H9 (cell line): ENCODE measurements around the gene NR1H2. TPM values are rescaled to one million over a fixed set of nuclear protein-coding genes. Genes with fewer than 3 reads are reported as not detected.

ENCODE experiments used
- DNase-seq: peaks from one replicate; pipeline ENCODE4 v3.0.0-alpha.2; 2017
- H2AFZ ChIP-seq: one replicate; pipeline ENCODE4 v1.6.1; 2013; ENCODE audit warnings: mild to moderate bottlenecking, low read length, control low read depth, moderate library complexity
- H2AK5ac ChIP-seq: 2 replicates; pipeline ENCODE4 v1.6.1; 2013; ENCODE audit warnings: low read length, control low read depth, mixed read lengths; ENCODE audit not compliant: insufficient read length
- H2BK120ac ChIP-seq: one replicate; pipeline ENCODE4 v1.6.1; 2013; ENCODE audit warnings: low read depth, mild to moderate bottlenecking, low read length, control low read depth, inconsistent platforms; ENCODE audit not compliant: poor library complexity, severe bottlenecking
- H2BK12ac ChIP-seq: 2 replicates; pipeline ENCODE4 v1.6.1; 2013; ENCODE audit warnings: low read length, control low read depth, mixed read lengths, low read depth; ENCODE audit not compliant: insufficient read length
- H2BK15ac ChIP-seq: 2 replicates; pipeline ENCODE4 v1.6.1; 2013; ENCODE audit warnings: low read depth, low read length, control low read depth
- H2BK20ac ChIP-seq: one replicate; pipeline ENCODE4 v1.6.1; 2013; ENCODE audit warnings: low read depth, mild to moderate bottlenecking, low read length, control low read depth, inconsistent platforms; ENCODE audit not compliant: poor library complexity, severe bottlenecking
- H2BK5ac ChIP-seq: 2 replicates; pipeline ENCODE4 v1.6.1; 2013; ENCODE audit warnings: low read length, control low read depth, mixed read lengths; ENCODE audit not compliant: insufficient read length
- H3K14ac ChIP-seq: 2 replicates; pipeline ENCODE4 v1.6.1; 2013; ENCODE audit warnings: low read length, control low read depth; ENCODE audit not compliant: insufficient read depth
- H3K18ac ChIP-seq: 2 replicates; pipeline ENCODE4 v1.6.1; 2013; ENCODE audit warnings: low read depth, mild to moderate bottlenecking, mixed read lengths, low read length, control low read depth; ENCODE audit not compliant: insufficient read length
- H3K23ac ChIP-seq: 2 replicates; pipeline ENCODE4 v1.6.1; 2013; ENCODE audit warnings: low read length, control low read depth, mixed read lengths, low read depth; ENCODE audit not compliant: insufficient read length
- H3K23me2 ChIP-seq: 2 replicates; pipeline ENCODE4 v1.6.1; 2013; ENCODE audit warnings: low read depth, mild to moderate bottlenecking, mixed read lengths, low read length, control low read depth; ENCODE audit not compliant: insufficient read length, poor library complexity, severe bottlenecking
- H3K27ac ChIP-seq: 2 replicates; pipeline ENCODE4 v1.5.1; 2013; ENCODE audit warnings: low read length, control low read depth, mixed read lengths, low read depth; ENCODE audit not compliant: insufficient read length
- H3K27me3 ChIP-seq: 2 replicates; pipeline ENCODE4 v1.6.1; 2013; ENCODE audit warnings: low read length, control low read depth, inconsistent platforms; ENCODE audit not compliant: insufficient read depth
- H3K4ac ChIP-seq: 2 replicates; pipeline ENCODE4 v1.6.1; 2013; ENCODE audit warnings: low read depth, mild to moderate bottlenecking, control low read depth, inconsistent platforms, low read length, moderate library complexity
- H3K4me1 ChIP-seq: 2 replicates; pipeline ENCODE4 v1.6.1; 2013; ENCODE audit warnings: low read length, control low read depth, inconsistent platforms; ENCODE audit not compliant: insufficient read depth
- H3K4me2 ChIP-seq: 2 replicates; pipeline ENCODE4 v1.6.1; 2013; ENCODE audit warnings: low read length, control low read depth, mixed read lengths; ENCODE audit not compliant: insufficient read length, insufficient read depth
- H3K56ac ChIP-seq: 2 replicates; pipeline ENCODE4 v1.6.1; 2013; ENCODE audit warnings: low read depth, mild to moderate bottlenecking, mixed read lengths, low read length, control low read depth; ENCODE audit not compliant: insufficient read length
- H3K79me1 ChIP-seq: 2 replicates; pipeline ENCODE4 v1.6.1; 2013; ENCODE audit warnings: low read depth, mild to moderate bottlenecking, moderate library complexity, low read length, control low read depth, inconsistent platforms; ENCODE audit not compliant: insufficient read depth, poor library complexity, severe bottlenecking
- H3K79me2 ChIP-seq: 2 replicates; pipeline ENCODE4 v1.6.1; 2013; ENCODE audit warnings: low read length, control low read depth, inconsistent platforms; ENCODE audit not compliant: insufficient read depth
- H3K9ac ChIP-seq: 2 replicates; pipeline ENCODE4 v1.6.1; 2013; ENCODE audit warnings: low read length, control low read depth, mixed read lengths; ENCODE audit not compliant: insufficient read length; ENCODE audit errors: extremely low read depth
- H3K9me3 ChIP-seq: one replicate; pipeline ENCODE4 v1.6.1; 2013; ENCODE audit warnings: low read depth, low read length, inconsistent platforms; ENCODE audit not compliant: control insufficient read depth
- H3T11ph ChIP-seq: one replicate; pipeline ENCODE4 v1.6.1; 2013; ENCODE audit warnings: mild to moderate bottlenecking, low read length, control low read depth, inconsistent platforms
- H4K20me1 ChIP-seq: one replicate; pipeline ENCODE4 v1.6.1; 2013; ENCODE audit not compliant: control insufficient read depth, insufficient read length, insufficient read depth
- H4K5ac ChIP-seq: 2 replicates; pipeline ENCODE4 v1.6.1; 2013; ENCODE audit warnings: low read depth, mild to moderate bottlenecking, mixed read lengths, low read length, control low read depth; ENCODE audit not compliant: insufficient read length
- H4K8ac ChIP-seq: replicated peaks from 2 replicates; pipeline ENCODE4 v1.6.1; 2013; ENCODE audit warnings: low read length, control low read depth, mixed read lengths, low read depth; ENCODE audit not compliant: insufficient read length
- H4K91ac ChIP-seq: 2 replicates; pipeline ENCODE4 v1.6.1; 2013; ENCODE audit warnings: low read depth, mild to moderate bottlenecking, moderate library complexity, mixed read lengths, low read length, control low read depth; ENCODE audit not compliant: insufficient read length
- H3K27ac Mint-ChIP-seq, 3 experiments: 2 replicates in 2 of 3; 3 replicates in 1 of 3; pipeline ENCODE4 v1.8.0; 2020 to 2021; ENCODE audit warnings: mixed read lengths in 3 of 3, mild to moderate bottlenecking in 1 of 3, moderate library complexity in 1 of 3
- H3K27me3 Mint-ChIP-seq: 2 replicates; pipeline ENCODE4 v1.8.0; 2021; ENCODE audit warnings: low read depth, mild to moderate bottlenecking, moderate library complexity, mixed read lengths
- H3K36me3 Mint-ChIP-seq, 3 experiments: 2 replicates in 2 of 3; 3 replicates in 1 of 3; pipeline ENCODE4 v1.8.0; 2020 to 2021; ENCODE audit warnings: low read depth in 3 of 3, mixed read lengths in 3 of 3; ENCODE audit not compliant: insufficient read depth in 1 of 3
- H3K4me1 Mint-ChIP-seq, 2 experiments: 2 replicates each; pipeline ENCODE4 v1.8.0; 2020; ENCODE audit warnings: mixed read lengths in 2 of 2
- H3K4me3 Mint-ChIP-seq, 2 experiments: 2 replicates in 1 of 2; 3 replicates in 1 of 2; pipeline ENCODE4 v1.8.0; 2020 to 2021; ENCODE audit warnings: mild to moderate bottlenecking in 2 of 2, mixed read lengths in 2 of 2, moderate library complexity in 1 of 2
- H3K9me3 Mint-ChIP-seq, 2 experiments: 2 replicates in 1 of 2; 3 replicates in 1 of 2; pipeline ENCODE4 v1.8.0; 2020; ENCODE audit warnings: mild to moderate bottlenecking in 2 of 2, mixed read lengths in 2 of 2, moderate library complexity in 1 of 2
- CTCF ChIP-seq: fragments of 200-600 bp; sonication (generic); conservative IDR thresholded peaks from 3 replicates; pipeline ENCODE4 v1.8.0; 2021; ENCODE audit warnings: antibody characterized with exemption, mild to moderate bottlenecking
- WGBS: extraction: QIAGEN DNeasy Blood & Tissue Kit; methylation state at CpG from one replicate; pipeline ENCODE4 v1.1.7; 2013; ENCODE audit warnings: missing lambda C conversion rate, low lambda C conversion rate, mixed read lengths; ENCODE audit not compliant: insufficient read length; ENCODE audit errors: extremely low coverage; 5-methylcytosine and 5-hydroxymethylcytosine counted together
- total RNA-seq: library from RNA; stranded (reverse); gene quantifications from 2 replicates; pipeline ENCODE4 v1.2.1, GENCODE V29; 2021

The NR1H2 gene
- total RNA-seq, 1 experiment from 2014 or later, result 33.2 TPM

- Histone ChIP-seq H3K18ac (no peak overlapping the region), H2BK120ac (no peak overlapping the region), H3K23ac (no peak overlapping the region), H4K8ac (no peak overlapping the region), H3K4me2 (no peak overlapping the region), H3K9me3 (no peaks in the 10 kb centered on the region), H3K9ac (no peak overlapping the region), H3K27me3 (no peaks in the 10 kb centered on the region), H4K20me1 (no peaks in the 10 kb centered on the region), H2BK12ac (no peak overlapping the region), H3K56ac (no peak overlapping the region), H3K4ac (no peak overlapping the region), H2BK5ac (no peak overlapping the region), H3K27ac (no peak overlapping the region), H2AFZ (no peak overlapping the region), H3K14ac (no peak overlapping the region), H2BK20ac (no peak overlapping the region), H3K79me1 (no peaks in the 10 kb centered on the region), H3T11ph (no peak overlapping the region), H3K23me2 (peaks cover 5% of the 10 kb centered on the region), H4K91ac (no peak overlapping the region), H3K4me1 (no peaks in the 10 kb centered on the region), H2AK5ac (no peak overlapping the region), H3K79me2 (no peaks in the 10 kb centered on the region), H2BK15ac (no peak overlapping the region), H4K5ac (no peak overlapping the region)
- Mint-ChIP-seq H3K4me3 (no peak overlapping the region), H3K27me3 (peaks cover 12% of the 10 kb centered on the region), H3K36me3 (peaks cover 0 to under 1% (median 0%) of the 10 kb centered on the region in 3 experiments; a peak in 2 of 7 replicates), H3K9me3 (0 out of 5 replicates have a peak, but pooled peaks cover 0 to 4% of the 10 kb centered on the region in 2 experiments), H3K27ac (no peak overlapping the region), H3K4me1 (peaks cover 12% of the 10 kb centered on the region in 2 experiments)
- WGBS, result no CpG with 5 or more reads among the region's 10 CpGs
- TF ChIP-seq CTCF, result no peak
- no peak for DNase-seq
Measured at GRCh38 chr19:50371914-50372475, 4.3 kb upstream of the NR1H2 start.
